ENCODE data around the gene PRKG2. TPM values are rescaled to one million over a fixed set of nuclear protein-coding genes. Genes with fewer than 3 reads are reported as not detected.

Gene PRKG2
- total RNA-seq, 1 experiment from 2014 or later = 1.9 TPM

- Mint-ChIP-seq H3K4me1 (no peaks in the 10 kb centered on the region), H3K27ac (no peak overlapping the region), H3K27me3 (ENCODE audit: low read depth) (no peaks in the 10 kb centered on the region), H3K36me3 (ENCODE audit: insufficient read depth in 1 of 3, low read depth in 3 of 3) (peaks cover 6 to 10% (median 6%) of the 10 kb centered on the region in 3 experiments; a peak in 4 of 7 replicates), H3K4me3 (no peak overlapping the region), H3K9me3 (peaks cover 10 to 12% of the 10 kb centered on the region in 2 experiments; a peak in 4 of 5 replicates)
- Histone ChIP-seq H2BK15ac (ENCODE audit: low read depth, low read length) (no peak overlapping the region), H2BK12ac (ENCODE audit: insufficient read length, low read depth, low read length) (no peak overlapping the region), H2BK5ac (ENCODE audit: insufficient read length, low read length) (no peak overlapping the region), H3K14ac (ENCODE audit: insufficient read depth, low read length) (no peak overlapping the region), H3K79me2 (ENCODE audit: insufficient read depth, low read length) (no peaks in the 10 kb centered on the region), H3K4me2 (ENCODE audit: insufficient read depth, insufficient read length, low read length) (no peak overlapping the region), H2BK120ac (ENCODE audit: low read depth, low read length, poor library complexity, severe bottlenecking) (no peak overlapping the region), H3K23ac (ENCODE audit: insufficient read length, low read depth, low read length) (no peak overlapping the region), H2AK5ac (ENCODE audit: insufficient read length, low read length) (no peak overlapping the region), H4K20me1 (ENCODE audit: control insufficient read depth, insufficient read depth, insufficient read length) (no peaks in the 10 kb centered on the region), H4K91ac (ENCODE audit: insufficient read length, low read depth, low read length) (no peak overlapping the region), H3K79me1 (ENCODE audit: insufficient read depth, low read depth, low read length, poor library complexity, severe bottlenecking) (no peaks in the 10 kb centered on the region), H3K9ac (ENCODE audit: extremely low read depth, insufficient read length, low read length) (no peak overlapping the region), H3K4me1 (ENCODE audit: insufficient read depth, low read length) (no peaks in the 10 kb centered on the region), H4K8ac (replicated peaks; ENCODE audit: insufficient read length, low read depth, low read length) (no peak overlapping the region), H3K9me3 (ENCODE audit: control insufficient read depth, low read depth, low read length) (no peaks in the 10 kb centered on the region), H4K5ac (ENCODE audit: insufficient read length, low read depth, low read length) (no peak overlapping the region), H2AFZ (ENCODE audit: low read length) (no peak overlapping the region), H3K27ac (ENCODE audit: insufficient read length, low read depth, low read length) (no peak overlapping the region), H2BK20ac (ENCODE audit: low read depth, low read length, poor library complexity, severe bottlenecking) (no peak overlapping the region), H3T11ph (ENCODE audit: low read length) (no peak overlapping the region), H3K27me3 (ENCODE audit: insufficient read depth, low read length) (no peaks in the 10 kb centered on the region), H3K4ac (ENCODE audit: low read depth, low read length) (no peak overlapping the region), H3K23me2 (ENCODE audit: insufficient read length, low read depth, low read length, poor library complexity, severe bottlenecking) (no peaks in the 10 kb centered on the region), H3K18ac (ENCODE audit: insufficient read length, low read depth, low read length) (no peak overlapping the region), H3K56ac (ENCODE audit: insufficient read length, low read depth, low read length) (no peak overlapping the region)
- no CpG with 5 or more reads among the region's 3 CpGs for WGBS (ENCODE audit: extremely low coverage, insufficient read length, low lambda C conversion rate)
- no peak for DNase-seq
- TF ChIP-seq CTCF (conservative IDR thresholded peaks at IDR 0.05) = no peak
Measured at GRCh38 chr4:81085979-81086378, 129.0 kb downstream of the PRKG2 start.

Data from H9 (cell line).